Measurements from ENCODE around the gene IFIT1B.
"Not testable (repeated sequence)": the region's sequence is repeated elsewhere in the genome, so short reads cannot be mapped to it uniquely, and the experiment has no call there.

The IFIT1B gene

DNA sequence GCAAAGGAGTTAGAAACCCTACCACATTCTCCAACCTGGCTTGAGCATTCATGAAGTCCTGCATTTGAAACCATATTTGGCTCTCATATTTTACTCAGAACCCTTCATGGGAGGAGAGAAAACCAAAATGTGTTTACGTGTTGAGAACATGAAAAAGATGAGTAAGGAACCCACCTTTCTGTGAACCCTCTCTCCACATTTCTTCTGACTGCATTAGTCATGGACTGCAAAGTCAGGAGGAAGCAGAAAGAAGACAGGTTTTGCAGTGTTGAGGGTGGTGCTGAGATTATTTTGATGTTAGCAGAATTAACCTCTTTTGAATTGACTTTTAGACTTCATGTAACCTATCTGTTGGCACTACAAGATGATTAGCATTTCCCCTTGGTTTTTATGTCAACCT lies 4.9 kb downstream of the IFIT1B start:
- no peaks in the 10 kb centered on the region for H3K36me3 ChIP-seq (ENCODE audit: control insufficient read depth, insufficient read depth, low read length)
- no CpG with 5 or more reads among the region's 1 CpG for WGBS (ENCODE audit: insufficient coverage, insufficient read length)
- H3K27ac ChIP-seq (ENCODE audit: low read length), result no peak overlapping the region
- H3K4me3 ChIP-seq (ENCODE audit: low read length), result no peak overlapping the region
- DNase-seq (ENCODE audit: low read depth, low spot score), result no peak
- no peaks in the 10 kb centered on the region for H3K27me3 ChIP-seq (ENCODE audit: control insufficient read depth, insufficient read depth, low read length)
- no peaks in the 10 kb centered on the region for H3K9me3 ChIP-seq (ENCODE audit: control insufficient read depth, insufficient read depth, low read length)
- no peaks in the 10 kb centered on the region for H3K4me1 ChIP-seq (ENCODE audit: control insufficient read depth, insufficient read depth, low read length)

DNA sequence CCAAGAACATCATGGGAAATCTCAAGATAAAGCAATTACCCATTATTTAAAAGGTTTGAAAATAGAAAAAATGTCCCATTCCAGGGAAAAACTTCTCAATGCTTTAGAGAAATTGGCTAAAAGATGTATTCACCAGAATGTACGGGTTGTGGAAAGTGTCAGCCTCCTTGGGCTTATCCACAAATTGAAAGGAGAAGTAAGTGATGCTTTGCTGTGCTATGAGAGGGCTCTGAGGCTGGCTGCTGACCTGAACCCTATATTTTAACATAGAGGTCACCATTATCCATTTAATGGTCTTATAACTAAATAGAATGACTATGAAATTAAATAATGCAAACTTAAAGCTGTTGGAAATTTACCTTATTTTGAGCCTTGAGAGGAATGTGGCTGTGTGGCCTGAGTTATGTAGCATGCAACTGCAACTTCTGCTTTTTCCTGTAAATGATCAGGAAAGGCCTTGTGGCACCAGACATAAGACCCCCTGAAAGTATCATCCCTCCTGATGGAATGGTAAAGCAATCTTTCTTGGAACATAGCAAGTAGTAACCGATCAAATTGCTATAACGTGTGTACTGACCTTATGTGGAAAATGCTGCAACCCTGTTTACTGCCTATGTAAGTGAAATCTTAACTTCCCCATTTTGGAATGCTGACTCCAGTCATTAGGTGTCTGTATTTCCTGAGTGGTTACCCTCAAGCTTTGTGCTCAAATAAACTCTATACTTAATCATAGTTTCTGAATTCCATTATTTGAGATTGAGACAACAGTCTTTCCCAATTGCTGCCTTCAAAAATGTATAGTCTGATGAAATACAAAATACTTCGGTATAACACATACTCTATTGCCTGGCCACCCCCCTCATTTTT lies 6.9 kb downstream of the IFIT1B start:
- Histone ChIP-seq H3K9me3 (ENCODE audit: control insufficient read depth, insufficient read depth, low read length) (no peaks in the 10 kb centered on the region), H3K27ac (ENCODE audit: low read length) (no peak overlapping the region), H3K4me1 (ENCODE audit: control insufficient read depth, insufficient read depth, low read length) (no peaks in the 10 kb centered on the region), H3K36me3 (ENCODE audit: control insufficient read depth, insufficient read depth, low read length) (no peaks in the 10 kb centered on the region), H3K27me3 (ENCODE audit: control insufficient read depth, insufficient read depth, low read length) (no peaks in the 10 kb centered on the region), H3K4me3 (ENCODE audit: low read length) (no peak overlapping the region)
- DNase-seq (ENCODE audit: low read depth, low spot score), result no peak
- no CpG with 5 or more reads among the region's 4 CpGs for WGBS (ENCODE audit: insufficient coverage, insufficient read length)

DNA sequence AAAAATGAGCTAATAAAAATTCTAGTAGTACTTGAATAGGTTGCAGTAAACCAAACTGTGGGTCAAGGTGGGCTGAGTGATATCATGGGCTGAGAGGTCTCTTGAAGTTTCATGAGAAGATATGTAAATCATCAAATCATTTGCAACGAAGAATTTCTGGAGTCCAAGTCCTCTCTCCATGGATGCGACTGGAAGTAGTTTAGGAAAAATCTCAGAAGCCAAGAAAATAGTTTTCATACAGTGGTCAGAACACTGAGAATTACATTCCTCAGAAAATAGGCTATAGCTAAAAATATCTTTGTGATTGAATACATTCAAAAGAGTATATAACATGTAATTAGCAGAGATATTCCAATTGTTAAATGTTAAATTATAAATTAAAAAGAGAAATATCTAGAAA lies 10.9 kb downstream of the IFIT1B start:
- WGBS (ENCODE audit: insufficient coverage, insufficient read length), result no CpG with 5 or more reads among the region's 2 CpGs

DNA sequence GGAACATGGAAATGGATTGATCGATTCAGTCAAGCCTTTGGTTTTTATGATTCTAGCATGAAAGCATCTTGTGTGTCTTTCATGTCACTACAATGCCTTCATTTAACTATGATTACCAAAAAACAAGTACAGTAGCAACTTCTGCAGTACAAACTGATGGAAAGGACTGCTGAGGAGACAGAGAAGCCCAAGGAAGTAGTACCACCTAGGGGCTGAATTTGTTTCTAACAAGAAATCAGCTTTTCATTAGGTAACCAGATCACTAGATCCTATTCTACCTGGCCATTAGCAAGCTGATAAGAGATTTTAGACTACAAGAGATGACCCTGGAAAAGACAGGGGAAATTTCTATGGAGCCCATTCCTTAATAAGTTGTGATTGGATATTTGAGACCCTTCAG lies 11.4 kb downstream of the IFIT1B start:
- 0 out of 2 replicates have a peak, but pooled peaks cover 1% of the 10 kb centered on the region for H3K4me1 ChIP-seq (ENCODE audit: control insufficient read depth, insufficient read depth, low read length)
- WGBS (ENCODE audit: insufficient coverage, insufficient read length), result no CpG with 5 or more reads among the region's 1 CpG

More for the DNA sequence above, 10.9 kb downstream of the IFIT1B start:
- no peak for DNase-seq (ENCODE audit: low read depth, low spot score)
- H3K4me3 ChIP-seq (ENCODE audit: low read length), result no peak overlapping the region
- H3K36me3 ChIP-seq (ENCODE audit: control insufficient read depth, insufficient read depth, low read length), result no peaks in the 10 kb centered on the region
- H3K9me3 ChIP-seq (ENCODE audit: control insufficient read depth, insufficient read depth, low read length), result no peaks in the 10 kb centered on the region
- no peaks in the 10 kb centered on the region for H3K27me3 ChIP-seq (ENCODE audit: control insufficient read depth, insufficient read depth, low read length)
- no peak overlapping the region for H3K27ac ChIP-seq (ENCODE audit: low read length)
- H3K4me1 ChIP-seq (ENCODE audit: control insufficient read depth, insufficient read depth, low read length), result 0 out of 2 replicates have a peak, but pooled peaks cover 1% of the 10 kb centered on the region

DNA sequence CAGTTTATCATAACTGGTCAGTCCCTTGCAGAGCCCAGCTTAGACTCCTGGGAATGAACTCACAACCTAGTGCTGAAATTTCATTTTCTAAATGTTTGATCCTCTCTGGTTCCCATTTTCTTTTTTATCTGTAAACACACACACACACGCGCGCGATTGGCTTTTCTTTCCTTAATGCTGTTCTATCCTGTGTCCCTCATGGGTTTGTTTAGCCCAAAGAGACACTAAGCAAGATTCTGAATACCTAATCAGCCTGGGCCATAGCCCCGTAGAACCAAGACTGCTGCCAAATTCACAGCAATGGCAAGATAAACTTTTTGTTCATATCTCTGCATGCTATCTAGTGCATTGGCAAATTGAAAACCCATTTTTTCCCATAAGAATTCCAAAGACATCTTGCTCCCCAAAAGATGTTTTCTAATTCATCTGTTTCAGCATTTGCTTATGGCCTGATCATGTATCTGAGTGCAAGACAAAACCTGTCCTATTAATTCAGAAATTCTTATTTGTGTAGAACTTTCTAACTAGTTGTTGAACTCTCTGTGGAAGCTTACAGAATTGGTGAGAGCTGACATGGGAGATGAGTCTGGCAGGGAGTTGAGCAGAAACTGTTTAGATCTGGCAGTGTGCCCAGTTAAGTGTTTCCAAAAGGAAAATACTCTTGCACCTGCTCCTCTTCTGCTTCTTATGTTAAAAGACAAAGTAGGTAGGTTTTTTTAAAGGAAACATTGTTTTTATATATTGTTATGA lies 12.8 kb downstream of the IFIT1B start:
- Histone ChIP-seq H3K4me3 (ENCODE audit: low read length) (no peak overlapping the region), H3K27ac (ENCODE audit: low read length) (no peak overlapping the region), H3K9me3 (ENCODE audit: control insufficient read depth, insufficient read depth, low read length) (no peaks in the 10 kb centered on the region), H3K4me1 (ENCODE audit: control insufficient read depth, insufficient read depth, low read length) (0 out of 2 replicates have a peak, but pooled peaks cover 1% of the 10 kb centered on the region), H3K36me3 (ENCODE audit: control insufficient read depth, insufficient read depth, low read length) (no peaks in the 10 kb centered on the region), H3K27me3 (ENCODE audit: control insufficient read depth, insufficient read depth, low read length) (no peaks in the 10 kb centered on the region)
- no CpG with 5 or more reads among the region's 5 CpGs for WGBS (ENCODE audit: insufficient coverage, insufficient read length)
- DNase-seq (ENCODE audit: low read depth, low spot score), result no peak

More for the DNA sequence above, 11.4 kb downstream of the IFIT1B start:
- Histone ChIP-seq H3K9me3 (ENCODE audit: control insufficient read depth, insufficient read depth, low read length) (no peaks in the 10 kb centered on the region), H3K27ac (ENCODE audit: low read length) (no peak overlapping the region), H3K27me3 (ENCODE audit: control insufficient read depth, insufficient read depth, low read length) (no peaks in the 10 kb centered on the region), H3K4me3 (ENCODE audit: low read length) (no peak overlapping the region), H3K36me3 (ENCODE audit: control insufficient read depth, insufficient read depth, low read length) (no peaks in the 10 kb centered on the region)
- no peak for DNase-seq (ENCODE audit: low read depth, low spot score)

DNA sequence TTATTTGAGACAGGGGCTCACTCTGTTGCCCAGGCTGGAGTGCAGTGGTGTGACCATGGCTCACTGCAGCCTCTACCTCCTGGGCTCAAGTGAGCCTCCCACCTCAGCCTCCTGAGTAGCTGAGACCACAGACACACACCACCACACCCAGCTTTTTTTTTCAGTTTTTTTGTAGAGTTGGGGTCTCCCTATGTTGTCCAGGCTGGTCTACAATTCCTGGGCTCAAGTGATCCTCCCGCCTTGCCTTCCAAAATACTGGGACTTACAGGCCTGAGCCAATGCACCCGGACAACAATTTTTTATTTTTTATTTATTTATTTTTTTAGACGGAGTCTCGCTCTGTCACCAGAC lies 13.3 kb downstream of the IFIT1B start:
- not testable (repeated sequence) for DNase-seq (ENCODE audit: low read depth, low spot score); H3K27me3 ChIP-seq (ENCODE audit: control insufficient read depth, insufficient read depth, low read length)
- WGBS (ENCODE audit: insufficient coverage, insufficient read length), result no CpG with 5 or more reads among the region's 4 CpGs

DNA sequence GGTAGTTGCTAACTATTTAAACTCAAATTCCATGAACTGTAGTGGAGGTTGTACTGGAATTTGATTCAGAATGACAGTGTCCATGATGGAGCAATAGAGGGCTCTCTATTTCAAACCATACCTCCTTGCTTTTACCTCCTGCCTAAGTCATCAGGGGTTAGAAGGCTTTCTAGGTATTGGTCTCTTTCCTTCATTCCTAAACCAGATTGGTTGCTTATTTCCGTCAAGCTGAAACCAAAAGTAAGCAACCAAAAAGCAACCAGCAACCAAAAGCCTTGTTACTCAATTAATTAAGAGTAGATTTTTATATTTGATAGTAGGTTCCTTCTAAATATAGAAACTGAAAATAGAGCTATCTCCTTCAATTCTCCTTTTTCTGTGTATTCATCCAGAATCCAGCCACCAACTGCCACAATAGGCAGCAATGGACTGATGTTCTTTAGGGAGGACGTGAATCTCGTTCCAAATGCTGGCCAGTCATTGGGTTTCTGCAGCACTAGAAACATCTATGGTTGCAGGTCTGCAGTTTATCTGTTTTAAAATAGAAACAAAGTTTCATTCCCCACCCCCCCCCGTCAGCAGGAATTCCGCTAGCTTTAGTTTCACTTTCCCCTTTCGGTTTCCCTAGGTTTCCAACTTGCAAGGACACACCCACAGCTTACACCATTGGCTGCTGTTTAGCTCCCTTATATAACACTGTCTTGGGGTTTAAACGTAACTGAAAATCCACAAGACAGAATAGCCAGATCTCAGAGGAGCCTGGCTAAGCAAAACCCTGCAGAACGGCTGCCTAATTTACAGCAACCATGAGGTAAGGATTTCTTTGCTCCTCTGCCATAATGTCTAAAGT lies 14.3 kb downstream of the IFIT1B start, which contains the start of gene IFIT1:
TSS of gene IFIT1 (plus strand) at position 717 of the 850 bp plus-strand sequence. CDS start at position 807, 90 bp downstream.
- Histone ChIP-seq H3K4me1 (ENCODE audit: control insufficient read depth, insufficient read depth, low read length) (0 out of 2 replicates have a peak, but pooled peaks cover 1% of the 10 kb centered on the region), H3K9me3 (ENCODE audit: control insufficient read depth, insufficient read depth, low read length) (no peaks in the 10 kb centered on the region), H3K27ac (ENCODE audit: low read length) (no peak within 1 kb of the TSS), H3K36me3 (ENCODE audit: control insufficient read depth, insufficient read depth, low read length) (no peaks in the 10 kb centered on the region), H3K27me3 (ENCODE audit: control insufficient read depth, insufficient read depth, low read length) (no peaks in the 10 kb centered on the region), H3K4me3 (ENCODE audit: low read length) (peak within 1 kb of the TSS; percentile 42; the same call in 1 of the 2 replicates)
- no peak for DNase-seq (ENCODE audit: low read depth, low spot score)
- WGBS (ENCODE audit: insufficient coverage, insufficient read length), result no CpG with 5 or more reads among the region's 8 CpGs

More for the DNA sequence above, 13.3 kb downstream of the IFIT1B start:
- H3K4me3 ChIP-seq (ENCODE audit: low read length); H3K27ac ChIP-seq (ENCODE audit: low read length); H3K9me3 ChIP-seq (ENCODE audit: control insufficient read depth, insufficient read depth, low read length); H3K36me3 ChIP-seq (ENCODE audit: control insufficient read depth, insufficient read depth, low read length); H3K4me1 ChIP-seq (ENCODE audit: control insufficient read depth, insufficient read depth, low read length): not testable (repeated sequence)

DNA sequence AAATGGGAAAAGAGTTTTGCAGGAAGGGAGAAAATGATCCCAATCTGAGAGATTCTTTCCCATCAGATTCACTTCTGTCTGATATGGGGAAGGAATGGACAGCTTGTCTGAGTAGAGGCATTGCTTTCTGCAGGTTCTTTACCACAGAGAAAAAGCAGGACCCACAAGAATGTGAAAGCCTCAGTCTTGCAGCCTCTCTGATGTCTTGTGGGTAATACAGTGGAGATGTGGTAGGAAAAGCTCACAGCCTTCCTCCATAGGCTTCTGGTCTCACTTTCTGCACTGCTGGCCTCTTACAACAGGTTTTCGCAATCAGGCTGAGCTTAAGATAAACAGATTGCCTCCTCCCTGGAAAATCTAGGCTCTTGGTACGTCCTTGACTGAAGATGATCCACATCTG lies 15.1 kb downstream of the IFIT1B start:
- Histone ChIP-seq H3K36me3 (ENCODE audit: control insufficient read depth, insufficient read depth, low read length) (no peaks in the 10 kb centered on the region), H3K9me3 (ENCODE audit: control insufficient read depth, insufficient read depth, low read length) (no peaks in the 10 kb centered on the region), H3K27ac (ENCODE audit: low read length) (no peak overlapping the region), H3K4me1 (ENCODE audit: control insufficient read depth, insufficient read depth, low read length) (0 out of 2 replicates have a peak, but pooled peaks cover 1% of the 10 kb centered on the region), H3K27me3 (ENCODE audit: control insufficient read depth, insufficient read depth, low read length) (no peaks in the 10 kb centered on the region), H3K4me3 (ENCODE audit: low read length) (no peak overlapping the region)
- no CpG with 5 or more reads among the region's 2 CpGs for WGBS (ENCODE audit: insufficient coverage, insufficient read length)
- no peak for DNase-seq (ENCODE audit: low read depth, low spot score)

DNA sequence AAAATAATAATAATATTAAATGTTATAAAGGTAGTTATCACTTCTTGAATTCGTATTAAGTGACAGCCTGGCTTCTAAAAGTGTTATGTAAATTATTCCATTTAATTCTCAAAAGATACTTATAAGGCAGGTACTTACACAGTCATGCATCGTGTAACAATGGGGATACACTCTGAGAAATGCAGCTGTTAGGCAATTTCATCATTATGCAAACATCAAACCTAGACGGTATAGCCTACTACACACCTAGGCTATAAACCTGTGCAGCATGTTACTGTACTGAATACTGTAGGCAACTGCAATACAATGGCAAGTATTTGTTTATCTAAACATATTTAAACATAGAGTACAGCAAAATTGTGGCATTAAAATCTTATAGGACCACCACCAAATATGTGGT lies 16.0 kb downstream of the IFIT1B start:
- no peaks in the 10 kb centered on the region for H3K27me3 ChIP-seq (ENCODE audit: control insufficient read depth, insufficient read depth, low read length)
- no peak overlapping the region for H3K4me3 ChIP-seq (ENCODE audit: low read length)
- DNase-seq (ENCODE audit: low read depth, low spot score), result no peak
- H3K36me3 ChIP-seq (ENCODE audit: control insufficient read depth, insufficient read depth, low read length), result no peaks in the 10 kb centered on the region
- 0 out of 2 replicates have a peak, but pooled peaks cover 1% of the 10 kb centered on the region for H3K4me1 ChIP-seq (ENCODE audit: control insufficient read depth, insufficient read depth, low read length)
- H3K27ac ChIP-seq (ENCODE audit: low read length), result no peak overlapping the region
- no CpG with 5 or more reads among the region's 3 CpGs for WGBS (ENCODE audit: insufficient coverage, insufficient read length)
- H3K9me3 ChIP-seq (ENCODE audit: control insufficient read depth, insufficient read depth, low read length), result no peaks in the 10 kb centered on the region

DNA sequence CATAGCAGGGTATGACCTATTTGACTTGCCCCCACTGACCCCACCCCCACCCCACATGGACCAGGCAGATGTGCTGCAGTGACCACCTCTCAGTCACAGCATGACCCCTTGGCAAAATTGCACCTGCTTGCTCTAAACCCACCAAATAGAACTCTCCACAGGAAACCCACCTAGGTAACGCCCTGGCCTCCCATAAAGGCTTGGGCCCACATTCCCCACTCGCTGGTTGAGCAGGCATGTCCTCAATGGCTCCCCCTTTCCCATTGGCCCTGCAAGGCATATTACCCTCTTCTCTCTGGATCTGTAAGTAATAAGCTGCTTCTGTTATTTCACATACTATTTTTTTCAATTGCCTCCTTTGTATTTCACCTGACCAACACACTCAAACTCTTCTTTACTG lies 17.3 kb downstream of the IFIT1B start:
- H3K4me3 ChIP-seq (ENCODE audit: low read length), result no peak overlapping the region
- H3K27me3 ChIP-seq (ENCODE audit: control insufficient read depth, insufficient read depth, low read length), result no peaks in the 10 kb centered on the region
- WGBS (ENCODE audit: insufficient coverage, insufficient read length), result no CpG with 5 or more reads among the region's 2 CpGs
- H3K4me1 ChIP-seq (ENCODE audit: control insufficient read depth, insufficient read depth, low read length), result 0 out of 2 replicates have a peak, but pooled peaks cover 1% of the 10 kb centered on the region
- no peaks in the 10 kb centered on the region for H3K9me3 ChIP-seq (ENCODE audit: control insufficient read depth, insufficient read depth, low read length)
- no peak for DNase-seq (ENCODE audit: low read depth, low spot score)
- H3K36me3 ChIP-seq (ENCODE audit: control insufficient read depth, insufficient read depth, low read length), result no peaks in the 10 kb centered on the region
- no peak overlapping the region for H3K27ac ChIP-seq (ENCODE audit: low read length)

Data from iPS DF 6.9 (cell line).